H1 (cell line): Measurements from ENCODE around the gene APMAP. TPM values are rescaled to one million over a fixed set of nuclear protein-coding genes. Genes with fewer than 3 reads are reported as not detected.

Experiments
- CHD7 ChIP-seq: fragments of 300-600 bp; sonication (generic); IDR thresholded peaks from 2 replicates; pipeline ENCODE4 v1.7.1; 2012; ENCODE audit warnings: low read length, moderate library complexity, mild to moderate bottlenecking, inconsistent platforms; ENCODE audit not compliant: insufficient replicate concordance
- EP300 ChIP-seq, 2 experiments: IDR thresholded peaks; 1 replicate in 1 of 2; 2 replicates in 1 of 2; pipeline ENCODE4 v1.6.1; 2011 to 2012; ENCODE audit warnings: low read depth in 2 of 2, low read length in 2 of 2, mild to moderate bottlenecking in 2 of 2, borderline replicate concordance in 1 of 2, inconsistent platforms in 1 of 2, moderate library complexity in 1 of 2
- NANOG ChIP-seq: IDR thresholded peaks from 2 replicates; pipeline ENCODE4 v1.6.1; 2011; ENCODE audit warnings: low read length, low read depth, mild to moderate bottlenecking, inconsistent platforms; ENCODE audit not compliant: insufficient read depth, poor library complexity, severe bottlenecking
- POLR2AphosphoS5 ChIP-seq: IDR thresholded peaks from 2 replicates; pipeline ENCODE4 v1.6.1; 2011; ENCODE audit warnings: low read depth, low read length
- RAD21 ChIP-seq, 2 experiments: IDR thresholded peaks in 1 of 2; conservative IDR thresholded peaks in 1 of 2; 2 replicates each; pipeline ENCODE4 v1.6.1; 2011; ENCODE audit warnings: low read depth in 2 of 2, low read length in 2 of 2, improper control_type of control experiment in 1 of 2, inconsistent platforms in 1 of 2, mild to moderate bottlenecking in 1 of 2, moderate library complexity in 1 of 2
- TBP ChIP-seq: IDR thresholded peaks from 2 replicates; pipeline ENCODE4 v1.6.1; 2011; ENCODE audit warnings: low read depth, low read length, improper control_type of control experiment
- polyA plus RNA-seq, 7 experiments: library from polyadenylated mRNA; depleted of rRNA in 3 of 7; stranded (reverse) in 5 of 7; unstranded in 2 of 7; fragments of >200 nt in 5 of 7; fragments of 200-250 nt in 2 of 7; gene quantifications; 1 replicate in 5 of 7; 2 replicates in 1 of 7; 4 replicates in 1 of 7; pipeline versions ENCODE4 v1.2.1 to v1.2.3, GENCODE V29; 2011 to 2013; ENCODE audit warnings: missing spikeins in 2 of 7, mixed read lengths in 2 of 7
- total RNA-seq: library from RNA; stranded (reverse); fragmentation: NEBNext Ultra II Directional; extraction: Animal tissue kit (Norgen Biotek cat#: 25700); gene quantifications from 2 replicates; pipeline ENCODE4 v1.2.1, GENCODE V29; 2021

APMAP gene
- total and polyA plus RNA-seq, 2 of the 8 experiments (the other 6 are each of a cell fraction or from before 2014, with no cell fraction given): 31.3 to 66.0 TPM

- no peak for TF ChIP-seq EP300 (IDR thresholded peaks at IDR 0.05; ENCODE audit: borderline replicate concordance in 1 of 2, low read depth in 2 of 2, low read length in 2 of 2)
- TF ChIP-seq TBP: no peak
- no peak for TF ChIP-seq RAD21 (IDR thresholded peaks at IDR 0.05 in 1 of 2, conservative IDR thresholded peaks at IDR 0.05 in 1 of 2; ENCODE audit: low read depth in 2 of 2, low read length in 2 of 2)
- TF ChIP-seq POLR2AphosphoS5: no peak
- no peak for TF ChIP-seq NANOG
- no peak for TF ChIP-seq CHD7
These were observed 39.4 kb downstream of the APMAP start (continued) for GRCh38 chr20:24953209-24953575.
